ENCODE results near the gene FBH1.
A peak's percentile ranks its signal among the peaks of the same experiment; 100 is the strongest.
"Not testable (repeated sequence)": the region's sequence is repeated elsewhere in the genome, so short reads cannot be mapped to it uniquely, and the experiment has no call there.

FBH1 gene

GRCh38 chr10:5960070-5960972, 70.3 kb downstream of the FBH1 start:
- no peak for DNase-seq (ENCODE audit: low read depth)

GRCh38 chr10:5960973-5961275, 70.9 kb downstream of the FBH1 start:
- not testable (repeated sequence) for DNase-seq (ENCODE audit: low read depth)

- DNase-seq (ENCODE audit: low read depth): no peak
Observed at GRCh38 chr10:5961405-5962100, 71.5 kb downstream of the FBH1 start.

GRCh38 chr10:5962358-5962940, 72.4 kb downstream of the FBH1 start:
- DNase-seq (ENCODE audit: low read depth): not testable (repeated sequence)

- no peak for DNase-seq (ENCODE audit: low read depth)
Observed at GRCh38 chr10:5963071-5963470, 73.0 kb downstream of the FBH1 start.

- DNase-seq (ENCODE audit: low read depth): no peak
Observed at GRCh38 chr10:5963591-5963990, 73.5 kb downstream of the FBH1 start.

- no peak for DNase-seq (ENCODE audit: low read depth)
Observed at GRCh38 chr10:5964736-5965135, 74.7 kb downstream of the FBH1 start.

GRCh38 chr10:5965266-5965665, 75.2 kb downstream of the FBH1 start:
- DNase-seq (ENCODE audit: low read depth): no peak

GRCh38 chr10:5968037-5968680, 78.1 kb downstream of the FBH1 start:
- no peak for DNase-seq (ENCODE audit: low read depth)

- no peak for DNase-seq (ENCODE audit: low read depth)
Observed at GRCh38 chr10:5968681-5969453, 78.8 kb downstream of the FBH1 start.

- no peak for DNase-seq (ENCODE audit: low read depth)
Observed at GRCh38 chr10:5970066-5970465, 80.0 kb downstream of the FBH1 start.

- DNase-seq (ENCODE audit: low read depth): no peak
Observed at GRCh38 chr10:5970527-5970926, 80.5 kb downstream of the FBH1 start.

GRCh38 chr10:5971315-5971832, 81.3 kb downstream of the FBH1 start:
- DNase-seq (ENCODE audit: low read depth): no peak

GRCh38 chr10:5971886-5972285, 81.8 kb downstream of the FBH1 start:
- no peak for DNase-seq (ENCODE audit: low read depth)

GRCh38 chr10:5973069-5973468, 83.0 kb downstream of the FBH1 start:
- no peak for DNase-seq (ENCODE audit: low read depth)

GRCh38 chr10:5975641-5976473, 85.8 kb downstream of the FBH1 start:
- DNase-seq (ENCODE audit: low read depth): no peak

- peak; percentile 14 for DNase-seq (ENCODE audit: low read depth)
Observed at GRCh38 chr10:5976512-5977470, 86.7 kb downstream of the FBH1 start.

GRCh38 chr10:5977471-5978229, 87.6 kb downstream of the FBH1 start, which contains the start of gene IL15RA:
IL15RA (minus strand) TSS chr10:5977543; CDS start chr10:5977492, 51 bp downstream.
- peak; percentile 71 for DNase-seq (ENCODE audit: low read depth)

GRCh38 chr10:5978230-5978489, 88.1 kb downstream of the FBH1 start:
- DNase-seq (ENCODE audit: low read depth): no peak
